IPS-15b (cell line): ENCODE results near the gene VPS8.
"Not testable (repeated sequence)": the region's sequence is repeated elsewhere in the genome, so short reads cannot be mapped to it uniquely, and the experiment has no call there.

Experiments used
- H3K27me3 ChIP-seq: one replicate; pipeline ENCODE4 v1.6.1; 2013; ENCODE audit warnings: low read length; ENCODE audit not compliant: control insufficient read depth, insufficient read depth
- H3K36me3 ChIP-seq: one replicate; pipeline ENCODE4 v1.6.1; 2013; ENCODE audit warnings: low read length; ENCODE audit not compliant: control insufficient read depth, insufficient read depth
- H3K4me1 ChIP-seq: one replicate; pipeline ENCODE4 v1.6.1; 2013; ENCODE audit warnings: mild to moderate bottlenecking, low read length; ENCODE audit not compliant: control insufficient read depth, insufficient read depth
- H3K4me3 ChIP-seq: one replicate; pipeline ENCODE4 v1.5.1; 2013; ENCODE audit warnings: low read depth, low read length
- H3K9ac ChIP-seq: one replicate; pipeline ENCODE4 v1.6.1; 2013; ENCODE audit warnings: low read depth, mild to moderate bottlenecking, low read length
- H3K9me3 ChIP-seq: one replicate; pipeline ENCODE4 v1.6.1; 2013; ENCODE audit warnings: mild to moderate bottlenecking, low read length; ENCODE audit not compliant: control insufficient read depth, insufficient read depth

VPS8 gene

GRCh38 chr3:184885112-184885511 is 73.1 kb downstream of the VPS8 start:
- no peak overlapping the region for H3K9ac ChIP-seq
- no peaks in the 10 kb centered on the region for H3K27me3 ChIP-seq
- H3K36me3 ChIP-seq = no peaks in the 10 kb centered on the region
- H3K4me3 ChIP-seq = no peak overlapping the region
- no peaks in the 10 kb centered on the region for H3K4me1 ChIP-seq
- H3K9me3 ChIP-seq = no peaks in the 10 kb centered on the region

- no peaks in the 10 kb centered on the region for H3K9me3 ChIP-seq
- no peaks in the 10 kb centered on the region for H3K27me3 ChIP-seq
- H3K4me1 ChIP-seq = no peaks in the 10 kb centered on the region
- H3K36me3 ChIP-seq = no peaks in the 10 kb centered on the region
- no peak overlapping the region for H3K9ac ChIP-seq
- H3K4me3 ChIP-seq = no peak overlapping the region
These were observed 75.6 kb downstream of the VPS8 start for GRCh38 chr3:184887574-184887973.

- H3K9me3 ChIP-seq = no peaks in the 10 kb centered on the region
- no peaks in the 10 kb centered on the region for H3K36me3 ChIP-seq
- no peaks in the 10 kb centered on the region for H3K4me1 ChIP-seq
- no peak overlapping the region for H3K9ac ChIP-seq
- no peak overlapping the region for H3K4me3 ChIP-seq
- no peaks in the 10 kb centered on the region for H3K27me3 ChIP-seq
These were observed 77.4 kb downstream of the VPS8 start for GRCh38 chr3:184889312-184889904.

- H3K9ac ChIP-seq = no peak overlapping the region
- no peaks in the 10 kb centered on the region for H3K9me3 ChIP-seq
- H3K4me1 ChIP-seq = no peaks in the 10 kb centered on the region
- no peaks in the 10 kb centered on the region for H3K36me3 ChIP-seq
- H3K27me3 ChIP-seq = no peaks in the 10 kb centered on the region
- H3K4me3 ChIP-seq = no peak overlapping the region
These were observed 82.1 kb downstream of the VPS8 start for GRCh38 chr3:184894051-184894450.

- Histone ChIP-seq H3K36me3 (no peaks in the 10 kb centered on the region), H3K27me3 (no peaks in the 10 kb centered on the region), H3K9me3 (no peaks in the 10 kb centered on the region), H3K4me3 (no peak overlapping the region), H3K4me1 (peaks cover 10% of the 10 kb centered on the region), H3K9ac (no peak overlapping the region)
These were observed 83.4 kb downstream of the VPS8 start for GRCh38 chr3:184895350-184895749.

GRCh38 chr3:184896336-184896735 is 84.4 kb downstream of the VPS8 start:
- H3K27me3 ChIP-seq = no peaks in the 10 kb centered on the region
- H3K4me3 ChIP-seq = no peak overlapping the region
- H3K9me3 ChIP-seq = no peaks in the 10 kb centered on the region
- H3K4me1 ChIP-seq = peaks cover 20% of the 10 kb centered on the region
- H3K36me3 ChIP-seq = no peaks in the 10 kb centered on the region
- H3K9ac ChIP-seq = no peak overlapping the region

- Histone ChIP-seq H3K9me3 (no peaks in the 10 kb centered on the region), H3K9ac (no peak overlapping the region), H3K4me1 (peaks cover 20% of the 10 kb centered on the region), H3K36me3 (no peaks in the 10 kb centered on the region), H3K27me3 (no peaks in the 10 kb centered on the region), H3K4me3 (no peak overlapping the region)
These were observed 88.1 kb downstream of the VPS8 start for GRCh38 chr3:184899953-184900595.

GRCh38 chr3:184907031-184907430 is 95.1 kb downstream of the VPS8 start:
- H3K27me3 ChIP-seq, H3K4me3 ChIP-seq, H3K9me3 ChIP-seq, H3K36me3 ChIP-seq, H3K9ac ChIP-seq: not testable (repeated sequence)
- peaks cover 47% of the 10 kb centered on the region for H3K4me1 ChIP-seq

GRCh38 chr3:184907681-184908649 is 96.0 kb downstream of the VPS8 start:
- Histone ChIP-seq H3K27me3 (no peaks in the 10 kb centered on the region), H3K36me3 (no peaks in the 10 kb centered on the region), H3K4me1 (peaks cover 56% of the 10 kb centered on the region), H3K9ac (no peak overlapping the region), H3K9me3 (no peaks in the 10 kb centered on the region), H3K4me3 (no peak overlapping the region)

GRCh38 chr3:184908859-184909258 is 96.9 kb downstream of the VPS8 start:
- H3K4me3 ChIP-seq = no peak overlapping the region

GRCh38 chr3:184910664-184911063 is 98.7 kb downstream of the VPS8 start:
- H3K9ac ChIP-seq = no peak overlapping the region
- peaks cover 64% of the 10 kb centered on the region for H3K4me1 ChIP-seq
- H3K27me3 ChIP-seq = no peaks in the 10 kb centered on the region
- no peaks in the 10 kb centered on the region for H3K36me3 ChIP-seq
- H3K4me3 ChIP-seq = peak overlapping the region; percentile 5
- no peaks in the 10 kb centered on the region for H3K9me3 ChIP-seq

More at GRCh38 chr3:184908859-184909258, 96.9 kb downstream of the VPS8 start:
- H3K9me3 ChIP-seq = no peaks in the 10 kb centered on the region
- peaks cover 60% of the 10 kb centered on the region for H3K4me1 ChIP-seq
- no peaks in the 10 kb centered on the region for H3K36me3 ChIP-seq
- H3K27me3 ChIP-seq = no peaks in the 10 kb centered on the region
- H3K9ac ChIP-seq = no peak overlapping the region
